Calu3 (cell line): Measurements from ENCODE around the gene CEACAM4. TPM values are rescaled to one million over a fixed set of nuclear protein-coding genes. Genes with fewer than 3 reads are reported as not detected.

Source experiments
- BruUV-seq: library from RNA; stranded (reverse); fragments of 400-500 nt; replicated peaks from 2 replicates; lab custom pipeline; 2021; lab: Mats Ljungman, UMichigan
- CTCF ChIA-PET: fragments of 300-600 bp; sonication (Branson Sonifier 250); formaldehyde crosslinking; loops from one replicate; lab custom pipeline; 2022; ENCODE audit warnings: antibody characterized with exemption; lab: Charles Lee
- DNase-seq: peaks from one replicate; pipeline ENCODE4 v3.0.0; 2022
- H3K27ac Mint-ChIP-seq: one replicate; pipeline ENCODE4 v1.8.0; 2022; ENCODE audit warnings: mixed read lengths; ENCODE audit not compliant: unreplicated experiment
- H3K27me3 Mint-ChIP-seq: one replicate; pipeline ENCODE4 v1.8.0; 2022; ENCODE audit warnings: mixed read lengths; ENCODE audit not compliant: unreplicated experiment
- H3K36me3 Mint-ChIP-seq: one replicate; pipeline ENCODE4 v1.8.0; 2022; ENCODE audit warnings: mild to moderate bottlenecking, moderate library complexity, mixed read lengths; ENCODE audit not compliant: insufficient read depth, unreplicated experiment
- H3K4me1 Mint-ChIP-seq: one replicate; pipeline ENCODE4 v1.8.0; 2022; ENCODE audit warnings: mild to moderate bottlenecking, low read depth, mixed read lengths; ENCODE audit not compliant: unreplicated experiment
- H3K4me3 Mint-ChIP-seq: one replicate; pipeline ENCODE4 v1.8.0; 2022; ENCODE audit warnings: mild to moderate bottlenecking, low read depth, moderate library complexity, mixed read lengths; ENCODE audit not compliant: unreplicated experiment
- H3K9me3 Mint-ChIP-seq: one replicate; pipeline ENCODE4 v1.8.0; 2022; ENCODE audit warnings: low read depth, mixed read lengths; ENCODE audit not compliant: unreplicated experiment
- CTCF ChIP-seq: fragments of 200-600 bp; IDR thresholded peaks from one replicate; pipeline ENCODE4 v1.8.0; 2022; ENCODE audit warnings: antibody characterized with exemption; ENCODE audit not compliant: unreplicated experiment
- intact Hi-C: fragments of 100-400 bp; cut with micrococcal nuclease; formaldehyde crosslinking; loops from one replicate; pipeline ENCODE4 v1.10.0; 2022; ENCODE audit not compliant: unreplicated experiment
- total RNA-seq: library from RNA; stranded (reverse); gene quantifications from 2 replicates; pipeline ENCODE4 v1.2.3, GENCODE V29; 2022

The CEACAM4 gene
- total RNA-seq, 1 experiment from 2014 or later = not detected

- no TSS peak for BruUV-seq
Observed at GRCh38 chr19:41589371-41589770, 37.5 kb downstream of the CEACAM4 start.

GRCh38 chr19:41588497-41589209, 38.2 kb downstream of the CEACAM4 start:
- Mint-ChIP-seq H3K4me3 (no peak overlapping the region), H3K4me1 (no peaks in the 10 kb centered on the region), H3K27ac (no peak overlapping the region), H3K9me3 (no peaks in the 10 kb centered on the region), H3K27me3 (peaks cover 95% of the 10 kb centered on the region), H3K36me3 (no peaks in the 10 kb centered on the region)
- no TSS peak for BruUV-seq
- CTCF ChIA-PET = interaction anchor here (0.6 to 1.0 kb wide), 2 partner anchors 13 to 25 kb away, joined by 3 read pairs; partner anchors contain the start of gene CEACAM21
- intact Hi-C loops = no loop called here
- no peak for TF ChIP-seq CTCF
- peak; percentile 61 for DNase-seq

More at GRCh38 chr19:41589371-41589770, 37.5 kb downstream of the CEACAM4 start:
- H3K4me3 Mint-ChIP-seq = no peak overlapping the region
- no peaks in the 10 kb centered on the region for H3K4me1 Mint-ChIP-seq
- H3K27me3 Mint-ChIP-seq = peaks cover 95% of the 10 kb centered on the region
- DNase-seq = no peak
- H3K36me3 Mint-ChIP-seq = no peaks in the 10 kb centered on the region
- CTCF ChIA-PET = no interaction called here
- no peak for TF ChIP-seq CTCF
- no peaks in the 10 kb centered on the region for H3K9me3 Mint-ChIP-seq
- intact Hi-C loops = no loop called here
- no peak overlapping the region for H3K27ac Mint-ChIP-seq

- no peaks in the 10 kb centered on the region for H3K36me3 Mint-ChIP-seq
- no peak for TF ChIP-seq CTCF
- peaks cover 95% of the 10 kb centered on the region for H3K27me3 Mint-ChIP-seq
- no peak overlapping the region for H3K27ac Mint-ChIP-seq
- H3K4me3 Mint-ChIP-seq = no peak overlapping the region
- H3K4me1 Mint-ChIP-seq = no peaks in the 10 kb centered on the region
- H3K9me3 Mint-ChIP-seq = peaks cover 6% of the 10 kb centered on the region
- no peak for DNase-seq
- BruUV-seq = no TSS peak
- CTCF ChIA-PET = interaction anchor here (0.5 to 1.0 kb wide), 3 partner anchors 12 to 140 kb away, joined by 3 read pairs; partner anchors contain the start of gene CEACAM21
- intact Hi-C loops = no loop called here
Observed at GRCh38 chr19:41587838-41588210, 39.0 kb downstream of the CEACAM4 start.

- no peak for DNase-seq
- Mint-ChIP-seq H3K9me3 (peaks cover 8% of the 10 kb centered on the region), H3K4me3 (no peak overlapping the region), H3K27me3 (peaks cover 95% of the 10 kb centered on the region), H3K36me3 (no peaks in the 10 kb centered on the region), H3K27ac (no peak overlapping the region), H3K4me1 (no peaks in the 10 kb centered on the region)
- TF ChIP-seq CTCF = no peak
- CTCF ChIA-PET = interaction anchor here (0.5 kb wide), 1 partner anchor 141 kb away, joined by 3 read pairs; no protein-coding TSS in a partner anchor
- no TSS peak for BruUV-seq
- intact Hi-C loops = no loop called here
Observed at GRCh38 chr19:41587101-41587837, 39.6 kb downstream of the CEACAM4 start.
